NT2/D1 (cell line): ENCODE results near the gene DPP3.

ENCODE experiments used
- SUZ12 ChIP-seq: IDR thresholded peaks from 2 replicates; pipeline ENCODE4 v1.6.1; 2011; ENCODE audit not compliant: insufficient read length, insufficient read depth; ENCODE audit errors: extremely low read depth
- YY1 ChIP-seq: IDR thresholded peaks from 2 replicates; pipeline ENCODE4 v1.6.1; 2011; ENCODE audit not compliant: insufficient read length, insufficient read depth
- ZNF274 ChIP-seq: IDR thresholded peaks from 2 replicates; pipeline ENCODE4 v1.6.1; 2011; ENCODE audit warnings: mild to moderate bottlenecking, low read depth, low read length

DNA sequence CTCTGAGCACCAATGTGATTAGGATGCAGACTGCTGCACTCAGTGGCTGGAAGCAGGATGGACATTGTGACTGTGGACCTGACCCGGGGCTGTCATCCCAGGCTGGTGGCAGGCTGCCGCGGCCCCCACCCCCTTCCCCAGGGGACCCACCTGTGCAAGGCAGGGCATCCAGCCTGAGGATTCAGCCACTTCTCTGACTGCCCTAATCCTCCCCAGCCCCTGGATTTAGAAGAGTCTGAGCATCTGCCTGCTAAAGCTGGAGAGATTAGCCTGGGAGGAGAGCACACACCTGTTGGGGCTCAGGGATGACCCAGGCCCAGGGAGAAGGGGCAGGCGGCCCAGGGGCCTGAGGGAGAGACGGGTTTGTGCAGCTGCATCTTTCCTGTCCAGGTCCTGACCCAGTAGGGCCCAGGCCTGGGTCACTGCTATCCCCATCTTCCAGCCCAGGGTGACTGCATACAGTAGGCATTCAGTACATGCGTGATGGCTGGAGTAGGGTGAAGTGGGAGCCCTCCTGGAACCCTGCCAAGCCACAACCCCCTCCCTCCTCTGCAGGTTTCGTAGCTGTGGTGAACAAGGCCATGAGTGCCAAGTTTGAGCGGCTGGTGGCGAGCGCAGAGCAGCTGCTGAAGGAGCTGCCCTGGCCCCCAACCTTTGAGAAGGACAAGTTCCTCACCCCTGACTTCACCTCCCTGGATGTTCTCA, 12.1 kb downstream of the DPP3 start:
- TF ChIP-seq ZNF274 (no peak), YY1 (no peak), SUZ12 (no peak)
